Prostate gland (tissue), 2 donors: ENCODE measurements around the gene AP5B1.

Source experiments
- POLR2A ChIP-seq: fragments of 450-650 bp; IDR thresholded peaks from one replicate; pipeline ENCODE4 v1.6.1; 2016; ENCODE audit warnings: antibody characterized with exemption, mild to moderate bottlenecking
- POLR2AphosphoS5 ChIP-seq: sonication (generic); formaldehyde crosslinking; IDR thresholded peaks from one replicate; pipeline ENCODE4 v1.6.1; 2017; ENCODE audit warnings: antibody characterized with exemption
- TF ChIP-seq, protein P1 (sequence below), 4 experiments: fragments of 200-600 bp in 2 of 4; fragments of 450-650 bp in 2 of 4; sonication (generic) in 2 of 4; IDR thresholded peaks; 1 replicate in 3 of 4; 2 replicates in 1 of 4; pipeline ENCODE4 v1.5.1; 2016 to 2019; ENCODE audit warnings: antibody characterized with exemption in 4 of 4, mild to moderate bottlenecking in 2 of 4, moderate library complexity in 2 of 4

DNA sequence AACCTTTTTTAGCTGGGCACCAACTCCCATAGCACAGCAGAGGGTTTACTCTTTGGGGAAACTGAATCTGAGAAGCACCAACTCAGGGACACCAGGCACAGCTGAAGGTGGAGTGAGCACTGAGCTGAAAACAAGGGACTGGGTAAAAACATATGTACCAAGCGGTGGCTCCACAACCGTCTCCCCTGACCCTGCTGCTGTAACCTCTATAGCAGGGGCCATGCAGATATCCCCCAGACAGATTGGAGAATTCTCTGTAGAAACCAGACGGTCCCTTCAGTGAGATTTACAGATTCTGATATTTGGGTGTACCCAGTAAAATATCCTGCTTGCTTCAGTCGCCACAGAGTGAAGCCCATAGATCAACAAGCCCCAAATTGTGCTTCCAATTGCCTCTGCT, 48.7 kb upstream of the AP5B1 start:
- no peak for TF ChIP-seq POLR2AphosphoS5
- TF ChIP-seq, protein P1, sequence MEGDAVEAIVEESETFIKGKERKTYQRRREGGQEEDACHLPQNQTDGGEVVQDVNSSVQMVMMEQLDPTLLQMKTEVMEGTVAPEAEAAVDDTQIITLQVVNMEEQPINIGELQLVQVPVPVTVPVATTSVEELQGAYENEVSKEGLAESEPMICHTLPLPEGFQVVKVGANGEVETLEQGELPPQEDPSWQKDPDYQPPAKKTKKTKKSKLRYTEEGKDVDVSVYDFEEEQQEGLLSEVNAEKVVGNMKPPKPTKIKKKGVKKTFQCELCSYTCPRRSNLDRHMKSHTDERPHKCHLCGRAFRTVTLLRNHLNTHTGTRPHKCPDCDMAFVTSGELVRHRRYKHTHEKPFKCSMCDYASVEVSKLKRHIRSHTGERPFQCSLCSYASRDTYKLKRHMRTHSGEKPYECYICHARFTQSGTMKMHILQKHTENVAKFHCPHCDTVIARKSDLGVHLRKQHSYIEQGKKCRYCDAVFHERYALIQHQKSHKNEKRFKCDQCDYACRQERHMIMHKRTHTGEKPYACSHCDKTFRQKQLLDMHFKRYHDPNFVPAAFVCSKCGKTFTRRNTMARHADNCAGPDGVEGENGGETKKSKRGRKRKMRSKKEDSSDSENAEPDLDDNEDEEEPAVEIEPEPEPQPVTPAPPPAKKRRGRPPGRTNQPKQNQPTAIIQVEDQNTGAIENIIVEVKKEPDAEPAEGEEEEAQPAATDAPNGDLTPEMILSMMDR (IDR thresholded peaks at IDR 0.05) = no peak
- TF ChIP-seq POLR2A = no peak
